ENCODE results near the gene SCUBE3.

Gene SCUBE3

DNA sequence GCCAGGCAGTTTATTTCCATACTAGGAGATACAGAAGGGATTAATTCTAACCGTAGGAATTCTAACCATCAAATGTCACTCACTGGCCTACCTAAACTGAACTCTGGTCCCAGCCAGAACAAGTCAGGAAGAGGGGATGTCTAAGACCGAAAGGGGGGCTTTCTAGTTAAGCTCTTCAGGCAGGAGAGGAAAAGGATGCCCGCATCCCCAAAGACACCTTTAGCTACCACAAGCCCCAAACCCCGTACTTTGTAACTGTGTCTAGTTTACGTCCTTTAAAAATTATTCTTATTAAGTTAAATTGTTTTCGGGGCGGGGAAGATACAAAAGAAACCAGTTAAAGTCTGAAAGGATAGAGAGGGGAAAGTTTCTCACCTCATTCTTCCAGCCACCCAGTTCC is 44.6 kb downstream of the SCUBE3 start:
- Histone ChIP-seq H3K4me3 (peak overlapping the region; percentile 95), H3K27ac (peak overlapping the region; percentile 84 to 98)
- TF ChIP-seq, protein P1, sequence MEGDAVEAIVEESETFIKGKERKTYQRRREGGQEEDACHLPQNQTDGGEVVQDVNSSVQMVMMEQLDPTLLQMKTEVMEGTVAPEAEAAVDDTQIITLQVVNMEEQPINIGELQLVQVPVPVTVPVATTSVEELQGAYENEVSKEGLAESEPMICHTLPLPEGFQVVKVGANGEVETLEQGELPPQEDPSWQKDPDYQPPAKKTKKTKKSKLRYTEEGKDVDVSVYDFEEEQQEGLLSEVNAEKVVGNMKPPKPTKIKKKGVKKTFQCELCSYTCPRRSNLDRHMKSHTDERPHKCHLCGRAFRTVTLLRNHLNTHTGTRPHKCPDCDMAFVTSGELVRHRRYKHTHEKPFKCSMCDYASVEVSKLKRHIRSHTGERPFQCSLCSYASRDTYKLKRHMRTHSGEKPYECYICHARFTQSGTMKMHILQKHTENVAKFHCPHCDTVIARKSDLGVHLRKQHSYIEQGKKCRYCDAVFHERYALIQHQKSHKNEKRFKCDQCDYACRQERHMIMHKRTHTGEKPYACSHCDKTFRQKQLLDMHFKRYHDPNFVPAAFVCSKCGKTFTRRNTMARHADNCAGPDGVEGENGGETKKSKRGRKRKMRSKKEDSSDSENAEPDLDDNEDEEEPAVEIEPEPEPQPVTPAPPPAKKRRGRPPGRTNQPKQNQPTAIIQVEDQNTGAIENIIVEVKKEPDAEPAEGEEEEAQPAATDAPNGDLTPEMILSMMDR (IDR thresholded peaks at IDR 0.05) = no peak
- no peak for DNase-seq (ENCODE audit: low spot score)

DNA sequence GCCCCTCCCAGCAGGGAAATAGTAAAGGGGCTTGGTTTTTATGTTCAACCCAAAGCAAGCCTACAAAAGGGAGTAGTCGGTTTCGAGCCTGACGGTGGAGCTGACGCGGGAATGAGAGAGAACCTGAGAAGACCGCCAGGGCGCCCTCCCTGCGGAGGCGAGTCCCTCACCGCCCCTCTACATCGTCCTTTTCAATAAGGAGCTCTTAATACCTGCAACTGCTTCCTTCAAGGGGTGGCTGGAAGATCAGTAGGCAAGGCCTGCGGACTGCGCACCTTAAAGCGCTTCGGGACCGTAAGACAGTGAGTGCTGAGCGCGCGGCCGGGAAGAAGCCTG is 45.1 kb downstream of the SCUBE3 start:
- Histone ChIP-seq H3K4me3 (peak overlapping the region; percentile 95), H3K27ac (peak overlapping the region; percentile 84 to 98)
- TF ChIP-seq, protein P1 (IDR thresholded peaks at IDR 0.05) = no peak
- DNase-seq (ENCODE audit: low spot score) = no peak

DNA sequence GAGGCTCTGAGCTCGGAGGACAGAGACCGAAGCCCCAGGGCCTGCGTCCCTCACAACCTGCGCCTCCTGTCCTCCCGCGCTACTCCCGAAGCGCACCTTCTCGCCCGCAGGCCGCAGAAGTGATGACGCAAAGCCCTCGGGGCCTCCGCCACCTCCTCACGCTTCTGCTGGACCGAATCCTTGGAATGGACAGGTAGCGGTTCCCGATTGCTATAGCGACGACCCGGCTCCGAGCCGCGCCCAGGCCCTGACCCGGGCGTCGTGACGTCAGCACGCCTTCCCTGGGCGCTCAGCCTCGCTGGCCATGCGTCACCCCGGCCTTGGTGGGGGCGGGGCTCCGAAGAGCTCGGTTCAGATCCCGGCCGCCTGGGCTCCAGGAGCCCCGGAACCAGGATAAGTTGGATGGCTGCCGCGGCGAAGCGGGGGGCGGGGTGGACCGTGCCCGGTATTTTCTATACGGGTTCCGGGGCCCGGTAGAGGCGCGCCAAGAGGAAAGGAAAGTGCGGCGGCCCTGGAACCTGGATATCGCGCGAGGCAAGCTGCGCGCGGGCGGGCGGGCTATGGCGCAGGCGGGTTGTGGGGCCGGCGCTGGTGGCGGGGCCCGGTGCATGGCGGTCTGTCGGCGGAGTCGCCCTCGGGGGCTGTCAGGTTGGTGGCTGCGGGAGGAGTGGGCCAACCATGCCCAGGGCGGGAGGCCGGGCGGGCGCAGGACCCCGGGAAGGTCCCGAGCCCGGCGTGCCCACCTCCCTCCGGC is 45.6 kb downstream of the SCUBE3 start, which contains the start of gene ZNF76:
ZNF76 (plus strand) TSS at position 542 of the 754 bp plus-strand sequence. CDS start 21,417 bp downstream, outside the sequence.
- Histone ChIP-seq H3K4me3 (peak within 1 kb of the TSS; percentile 95), H3K27ac (peak within 1 kb of the TSS; percentile 84 to 98)
- TF ChIP-seq, protein P1 (IDR thresholded peaks at IDR 0.05) = no peak
- DNase-seq (ENCODE audit: low spot score) = peak; percentile 98

DNA sequence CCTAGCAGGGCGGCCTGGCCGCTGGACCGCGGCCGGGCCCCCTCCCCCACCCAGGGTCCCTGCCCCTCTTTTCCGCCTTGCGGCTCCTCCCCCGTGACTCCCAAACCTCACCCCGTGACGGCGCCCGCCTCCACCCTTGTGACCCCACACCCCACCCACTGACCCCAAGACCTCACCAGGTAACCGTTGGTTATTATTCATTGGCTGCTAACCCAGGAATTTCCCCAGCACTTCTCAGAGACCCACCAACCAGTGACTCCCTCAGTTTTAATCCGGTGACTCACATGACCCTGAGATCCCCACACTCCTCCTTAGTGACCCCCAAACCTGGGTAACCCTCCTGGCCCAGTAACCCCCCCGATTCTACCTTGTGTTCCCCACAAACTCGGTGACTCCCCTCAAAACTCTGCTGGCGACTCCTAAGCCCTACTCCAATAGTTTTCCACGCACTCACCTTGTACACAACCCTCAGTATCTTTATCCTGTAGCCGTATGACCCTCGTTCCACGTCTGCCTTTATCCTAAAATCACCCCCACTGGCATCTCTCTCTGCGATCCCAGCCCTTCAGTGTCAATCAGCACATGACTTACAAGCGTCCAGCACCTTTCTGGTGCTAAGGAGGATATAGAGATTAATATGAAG is 46.3 kb downstream of the SCUBE3 start:
- TF ChIP-seq, protein P1 (IDR thresholded peaks at IDR 0.05) = no peak
- H3K4me3 ChIP-seq = peak overlapping the region; percentile 95
- peak overlapping the region; percentile 84 to 98 for H3K27ac ChIP-seq
- DNase-seq (ENCODE audit: low spot score) = peak; percentile 85

DNA sequence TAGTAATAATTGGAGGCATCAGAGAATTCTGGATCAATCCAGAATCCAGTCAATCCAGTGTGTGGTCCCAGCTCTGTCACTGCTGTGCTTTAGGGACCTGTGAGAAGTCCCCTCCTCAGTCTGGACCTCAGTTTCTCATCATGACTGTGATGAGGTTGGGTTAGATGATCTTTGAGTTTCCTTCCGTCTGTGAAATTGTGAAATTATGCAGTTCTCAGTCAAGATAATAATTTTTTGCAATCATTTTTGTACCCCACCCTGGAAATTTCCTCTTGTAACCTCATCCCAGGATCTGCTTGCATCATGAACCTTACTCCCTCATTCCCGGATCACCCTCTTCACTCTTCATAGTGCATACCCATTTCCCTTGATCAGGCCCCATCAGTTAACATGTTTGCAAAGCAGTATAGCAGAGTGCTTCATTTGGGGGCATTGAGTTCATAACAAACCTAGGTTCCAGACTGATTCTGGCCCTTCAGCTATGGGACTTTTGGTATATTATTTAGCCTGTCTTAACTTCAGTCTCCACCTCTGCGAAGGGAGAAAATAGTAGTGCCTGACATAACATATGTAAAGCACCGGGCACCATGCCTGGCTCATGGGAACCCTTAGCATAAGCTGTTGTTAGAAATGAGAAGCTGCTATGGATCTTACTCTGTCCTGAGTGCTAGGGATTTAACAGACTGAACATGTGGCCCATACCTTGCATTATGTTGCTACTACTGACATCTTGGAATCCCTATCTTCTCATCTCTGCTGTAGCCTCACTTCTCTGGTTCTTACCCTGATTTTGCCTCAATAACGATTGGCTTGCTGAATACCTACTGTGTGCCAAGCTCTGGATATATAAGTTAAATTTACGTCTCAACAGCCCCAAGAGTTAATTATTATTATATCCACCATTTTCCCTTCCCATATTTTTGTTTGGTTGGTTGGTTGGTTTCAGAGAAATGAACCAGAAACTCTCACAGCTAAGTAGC is 47.1 kb downstream of the SCUBE3 start:
- no peak for DNase-seq (ENCODE audit: low spot score)
- TF ChIP-seq, protein P1 (IDR thresholded peaks at IDR 0.05) = no peak
- Histone ChIP-seq H3K4me3 (peak overlapping the region; percentile 95), H3K27ac (peak overlapping the region; percentile 84 to 98)

DNA sequence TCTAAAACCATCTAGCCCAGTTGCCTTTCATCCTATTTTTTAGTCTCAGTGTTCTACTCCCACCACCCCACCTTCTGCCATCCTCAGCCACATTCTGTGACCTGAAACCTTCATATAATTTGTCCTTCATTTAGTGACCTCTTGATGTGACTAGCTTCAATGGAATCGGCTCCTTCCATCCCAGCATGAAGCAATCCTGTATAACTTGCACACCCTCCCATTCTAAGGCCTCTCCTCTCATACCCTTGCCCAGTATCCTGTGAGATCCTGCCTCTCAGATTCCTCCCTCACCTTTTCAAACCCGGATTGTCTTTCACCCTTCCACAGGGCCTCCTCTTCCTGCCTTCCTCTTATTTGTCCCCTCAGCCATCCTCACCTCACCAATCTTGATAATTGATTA is 48.8 kb downstream of the SCUBE3 start:
- TF ChIP-seq, protein P1 (IDR thresholded peaks at IDR 0.05) = no peak
- DNase-seq (ENCODE audit: low spot score) = no peak
- no peak overlapping the region for H3K27ac ChIP-seq

More for the DNA sequence above, 48.8 kb downstream of the SCUBE3 start:
- H3K4me3 ChIP-seq = no peak overlapping the region

Measured in coronary artery (tissue), 2 donors.